Activated CD4-positive, alpha-beta T cell treated with anti-CD3 and anti-CD28 coated beads, Interleukin-2, amount 50 U/mL, for 16 hours (primary cell): ENCODE measurements around the gene MYO9B.
"Not testable (repeated sequence)": the region's sequence is repeated elsewhere in the genome, so short reads cannot be mapped to it uniquely, and the experiment has no call there.

Experiments used
- DNase-seq: peaks from one replicate; pipeline ENCODE4 v3.0.0-alpha.2; 2020

The MYO9B gene

DNA sequence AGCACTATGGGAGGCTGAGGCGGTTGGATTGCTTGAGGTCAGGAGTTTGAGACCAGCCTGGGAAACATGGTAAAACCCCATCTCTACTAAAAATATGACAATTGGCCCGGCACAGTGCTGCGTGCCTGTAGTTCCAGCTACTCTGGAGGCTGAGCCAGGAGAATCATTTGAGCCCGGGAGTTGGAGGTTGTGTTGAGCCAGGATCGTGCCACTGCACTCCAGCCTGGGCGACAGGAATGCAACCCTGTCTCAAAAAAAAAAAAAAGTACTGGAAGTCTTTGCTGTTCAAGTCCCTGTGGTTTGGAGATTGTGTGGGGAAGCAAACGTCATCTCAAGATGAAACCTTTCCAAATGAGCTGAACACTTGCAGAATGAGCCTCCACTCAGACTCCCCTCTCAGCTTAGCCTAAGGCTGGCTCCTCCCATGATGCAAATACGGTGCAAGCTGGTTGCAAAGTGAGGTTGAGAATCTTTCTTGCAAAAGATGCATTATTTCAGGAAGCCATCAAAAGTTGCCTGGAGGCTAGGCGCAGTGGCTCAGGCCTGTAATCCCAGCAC, 46.2 kb downstream of the MYO9B start:
- peak; percentile 34 for DNase-seq

DNA sequence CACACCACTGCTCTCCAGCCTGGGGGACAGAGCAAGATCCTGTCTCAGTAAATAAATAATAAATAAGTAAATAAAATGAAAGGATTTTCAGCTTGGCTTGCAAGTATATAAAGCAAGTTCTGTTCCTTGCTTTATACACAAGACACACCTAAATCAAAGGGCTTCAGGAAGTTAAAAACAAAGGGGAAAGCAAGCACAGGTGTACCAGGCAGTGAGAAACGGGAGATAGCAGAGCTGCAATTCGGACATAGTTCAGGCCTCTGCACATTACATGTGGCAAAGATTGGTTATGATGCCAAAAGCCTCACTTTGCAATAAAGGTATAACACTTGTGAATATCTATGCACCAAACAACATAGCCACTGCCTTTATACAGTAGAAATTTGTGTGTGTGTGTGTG, 47.5 kb downstream of the MYO9B start:
- no peak for DNase-seq

DNA sequence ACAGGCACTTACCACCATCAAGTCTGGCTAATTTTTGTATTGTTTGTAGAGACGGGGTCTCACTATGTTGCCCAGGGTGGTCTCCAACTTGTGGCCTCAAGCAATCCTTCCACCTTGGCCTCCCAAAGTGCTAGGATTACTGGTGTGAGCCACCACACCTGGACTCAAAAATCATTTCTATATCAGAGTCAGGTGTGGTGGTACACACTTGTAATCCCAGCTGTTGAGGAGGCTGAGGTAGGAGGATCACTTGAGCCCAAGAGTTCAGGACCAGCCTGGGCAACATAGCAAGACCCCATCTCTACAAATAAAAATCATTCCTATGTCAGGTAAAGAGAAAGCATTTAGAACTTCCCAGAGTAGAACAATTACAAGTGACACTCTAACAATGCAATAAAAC, 48.4 kb downstream of the MYO9B start:
- no peak for DNase-seq

DNA sequence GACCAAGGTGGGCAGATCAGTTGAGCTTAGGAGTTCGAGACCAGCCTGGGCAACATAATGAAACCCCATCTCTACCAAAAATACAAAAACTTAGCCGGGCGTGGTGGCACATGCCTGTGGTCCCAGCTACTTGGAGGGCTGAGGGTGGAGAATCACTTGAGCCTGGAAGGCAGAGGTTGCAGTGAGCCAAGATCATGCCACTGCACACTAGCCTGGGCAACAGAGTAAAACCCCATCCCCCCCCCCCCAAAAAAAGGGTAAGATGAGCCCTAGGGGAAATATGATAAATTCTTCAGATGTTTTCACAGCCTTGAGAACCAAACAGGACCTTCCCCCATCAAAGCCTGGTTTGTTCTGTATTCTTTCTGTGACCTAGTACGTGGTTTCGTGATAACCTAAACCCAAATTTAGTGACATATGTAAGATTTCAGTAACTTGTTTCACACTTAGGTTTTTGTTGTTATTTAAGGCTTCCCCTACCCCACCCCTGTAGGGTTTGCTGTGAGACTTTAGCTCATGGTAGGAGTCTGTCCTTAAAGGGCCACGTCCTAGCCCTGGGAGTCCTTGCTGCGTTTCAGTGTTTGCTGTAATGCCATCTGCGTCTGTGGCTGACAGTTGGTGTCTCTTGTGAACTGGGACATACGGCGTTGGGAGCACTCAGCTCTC, 49.6 kb downstream of the MYO9B start:
- peak; percentile 65 for DNase-seq

DNA sequence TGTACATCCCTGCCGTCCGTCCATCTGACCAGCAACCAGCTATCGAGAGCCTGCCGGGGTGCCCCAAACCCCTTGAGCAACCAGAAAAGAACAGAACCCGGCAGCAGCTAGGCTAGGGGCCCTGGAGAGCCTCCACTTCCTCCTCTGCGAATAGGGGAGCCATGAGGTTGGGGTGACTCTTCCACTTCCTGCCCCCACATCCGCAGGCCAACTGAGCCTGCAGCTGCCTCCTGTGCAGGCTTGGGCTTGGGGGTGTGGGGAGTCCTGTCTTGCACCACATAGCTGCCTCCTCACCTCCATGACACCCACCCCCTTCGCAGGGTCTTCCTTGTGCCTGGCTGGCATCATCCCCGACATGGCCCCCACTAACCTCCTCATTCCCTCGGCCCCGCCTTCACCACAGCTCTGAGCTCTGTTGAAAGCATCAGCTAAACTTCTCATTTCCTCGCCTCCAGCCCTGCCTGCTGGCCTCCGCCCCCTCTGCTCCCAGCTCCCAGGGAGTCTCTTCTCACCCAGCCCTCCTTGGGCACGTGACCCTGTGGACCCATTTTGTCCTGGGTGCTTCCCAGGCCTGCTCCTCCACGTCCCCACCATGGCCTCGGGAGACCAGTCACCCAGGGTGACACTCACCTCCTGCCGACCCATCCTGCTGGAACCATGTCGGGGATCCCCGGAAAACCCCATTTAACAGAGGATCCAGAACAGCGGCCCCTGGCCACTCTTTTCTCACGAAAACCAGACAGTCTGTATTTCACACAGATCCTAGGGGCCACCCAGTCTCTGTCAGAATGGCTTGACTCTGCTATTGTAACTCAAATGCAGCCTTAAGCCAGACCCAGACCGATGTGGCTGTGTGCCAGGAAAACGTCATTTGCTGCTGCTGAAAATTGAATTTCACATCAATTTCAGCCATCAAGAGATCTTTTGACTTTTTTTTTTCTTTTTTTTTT, 50.4 kb downstream of the MYO9B start:
- peak; percentile 80 for DNase-seq

DNA sequence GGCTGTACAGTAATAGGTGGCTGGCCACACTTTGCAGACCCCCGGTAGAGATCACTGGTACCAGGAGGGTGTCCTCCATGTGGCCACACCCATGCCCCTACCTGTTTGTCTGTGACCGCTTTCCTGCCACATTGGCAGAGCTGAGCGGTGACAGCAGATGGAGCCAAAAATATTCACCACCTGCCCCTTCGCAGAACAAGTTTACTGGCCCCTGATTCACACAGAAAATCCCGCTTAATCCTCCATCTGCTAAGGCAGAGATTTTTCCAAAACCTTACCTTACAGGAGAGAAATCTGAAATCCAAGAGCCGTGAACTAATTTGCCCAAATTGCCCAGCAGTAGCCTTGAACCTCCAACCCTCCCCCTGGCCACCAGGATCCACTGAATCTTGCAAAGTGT, 52.1 kb downstream of the MYO9B start:
- no peak for DNase-seq

DNA sequence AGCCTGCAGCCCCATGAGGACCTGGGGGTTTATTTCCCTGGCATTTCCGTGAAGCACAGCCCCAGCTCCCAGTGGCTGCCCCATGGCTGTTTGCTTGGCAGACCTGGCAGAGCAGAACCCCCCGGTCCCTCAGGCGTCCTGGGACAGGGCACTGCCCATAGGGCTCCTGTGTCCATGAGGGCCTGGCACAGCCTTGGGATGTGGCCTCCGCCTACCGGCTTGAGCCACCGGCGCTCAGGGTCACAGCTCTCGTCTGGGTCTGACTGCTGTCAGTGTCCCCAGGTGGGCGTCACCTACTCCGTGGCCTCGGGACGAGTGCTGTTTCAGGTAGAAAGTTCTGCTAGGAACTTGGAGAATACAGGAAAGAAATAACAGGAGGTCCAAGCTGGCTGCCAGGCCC, 52.8 kb downstream of the MYO9B start:
- no peak for DNase-seq

DNA sequence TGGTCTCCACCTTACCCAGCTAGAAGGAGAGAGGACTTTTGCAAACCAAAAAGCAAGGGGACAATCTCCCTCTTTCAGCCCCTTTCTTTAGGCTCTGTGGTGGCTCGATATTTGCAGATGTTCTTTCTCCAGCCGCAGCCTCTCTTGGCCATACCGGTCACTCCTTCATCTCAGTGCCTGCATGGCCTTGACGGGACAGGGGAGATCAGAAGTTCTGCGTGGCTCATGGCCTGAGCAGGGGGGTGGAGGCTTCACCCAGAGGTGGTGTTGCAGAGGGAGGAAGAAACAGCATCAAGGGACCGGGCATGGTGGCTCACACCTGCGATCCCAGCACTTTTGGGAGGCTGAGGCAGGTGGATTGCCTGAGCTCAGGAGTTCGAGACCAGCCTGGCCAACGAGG, 53.2 kb downstream of the MYO9B start:
- DNase-seq: no peak

DNA sequence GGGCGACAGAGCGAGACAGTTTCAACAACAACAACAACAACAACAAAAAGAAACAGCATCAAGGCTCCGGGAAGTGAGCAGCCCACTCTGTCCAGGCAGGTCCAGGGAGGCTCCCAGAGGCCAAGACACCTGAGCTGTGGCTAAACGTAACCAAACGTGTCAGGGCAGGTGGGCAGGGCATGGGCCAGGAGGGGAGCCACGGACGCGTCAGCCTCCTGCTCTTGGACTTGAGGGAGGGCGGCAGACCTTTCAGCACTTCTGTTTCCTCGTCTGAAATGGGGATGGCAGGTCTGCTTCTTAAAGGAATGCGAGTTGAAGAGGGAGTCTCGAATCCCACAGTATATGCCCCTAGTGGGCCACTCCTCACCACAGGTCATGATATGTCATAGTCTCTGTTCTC, 53.8 kb downstream of the MYO9B start:
- no peak for DNase-seq

DNA sequence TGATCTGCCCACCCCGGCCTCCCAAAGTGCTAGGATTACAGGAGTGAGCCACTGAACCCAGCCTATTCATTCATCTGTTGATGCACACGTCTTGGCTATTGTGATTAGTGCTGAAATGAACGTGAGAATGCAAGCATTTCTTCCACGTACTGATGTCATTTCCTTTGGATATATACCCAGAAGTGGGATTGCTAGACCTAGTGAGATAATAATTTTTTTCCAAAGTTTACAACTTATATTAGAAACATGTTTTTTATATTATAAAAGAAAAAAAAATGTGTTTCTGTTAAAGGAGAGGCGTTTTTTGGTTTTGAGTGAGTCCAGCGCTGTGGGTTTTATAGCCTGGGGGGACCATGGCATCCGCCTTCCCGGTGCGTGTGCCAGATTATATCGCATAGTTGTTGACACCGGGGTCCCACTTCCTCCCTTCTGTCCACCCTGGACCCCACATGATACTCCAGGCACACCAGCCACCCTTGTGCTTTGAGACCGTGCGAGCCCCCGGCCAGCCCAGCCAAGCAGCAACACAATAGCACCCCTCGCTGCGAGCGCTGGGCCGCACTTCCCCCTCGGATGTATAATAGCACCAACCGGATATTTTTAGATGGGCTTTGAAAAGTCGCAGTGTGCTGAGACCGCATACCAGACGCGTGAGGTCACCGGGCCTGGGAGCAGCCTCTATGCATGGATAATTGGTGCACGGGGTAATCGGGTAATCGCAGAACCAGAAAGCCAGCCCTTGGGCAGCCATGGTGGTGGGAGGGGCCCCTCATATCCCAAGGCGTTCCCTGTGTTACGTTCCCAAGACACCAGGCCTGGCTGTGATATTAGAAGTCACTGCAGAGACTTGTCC, 59.6 kb downstream of the MYO9B start:
- no peak for DNase-seq

DNA sequence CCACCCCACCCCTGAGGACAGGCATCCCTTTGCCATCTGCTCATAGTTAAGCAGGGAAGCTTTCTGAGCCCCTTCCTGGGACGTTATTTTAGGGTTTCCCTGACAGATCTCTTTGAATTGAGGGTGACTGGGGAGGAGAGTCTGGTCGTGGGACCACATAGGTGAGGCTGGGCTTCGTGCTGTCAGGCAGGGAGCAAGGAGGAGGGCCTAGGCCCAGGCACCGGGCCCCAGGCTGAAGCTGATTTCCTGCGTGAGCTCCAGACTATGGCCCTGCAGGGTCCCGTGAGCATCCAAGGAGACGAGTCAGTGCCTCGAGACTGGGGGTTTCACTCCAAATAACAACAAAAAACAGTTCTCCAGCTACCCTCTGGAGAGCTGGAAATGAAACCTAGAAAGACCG, 60.4 kb downstream of the MYO9B start:
- DNase-seq: no peak

DNA sequence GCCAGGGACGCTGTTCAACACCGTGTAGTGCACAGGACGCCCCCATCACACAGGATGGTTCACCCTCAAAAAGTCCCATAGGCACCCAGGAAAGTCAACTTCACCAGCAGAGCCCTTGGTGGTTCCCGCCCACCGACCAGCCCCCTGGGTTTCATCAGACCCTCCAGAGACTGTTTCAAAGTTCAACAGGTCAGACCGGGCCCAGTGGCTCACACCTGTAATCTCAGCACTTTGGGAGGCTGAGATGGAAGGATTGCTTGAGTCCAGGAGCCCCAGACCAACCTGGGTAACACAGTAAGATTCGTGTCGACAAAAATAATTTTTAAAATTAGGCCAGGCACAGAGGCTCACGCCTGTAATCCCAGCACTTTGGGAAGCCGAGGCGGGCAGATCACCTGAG, 61.0 kb downstream of the MYO9B start:
- DNase-seq: no peak

DNA sequence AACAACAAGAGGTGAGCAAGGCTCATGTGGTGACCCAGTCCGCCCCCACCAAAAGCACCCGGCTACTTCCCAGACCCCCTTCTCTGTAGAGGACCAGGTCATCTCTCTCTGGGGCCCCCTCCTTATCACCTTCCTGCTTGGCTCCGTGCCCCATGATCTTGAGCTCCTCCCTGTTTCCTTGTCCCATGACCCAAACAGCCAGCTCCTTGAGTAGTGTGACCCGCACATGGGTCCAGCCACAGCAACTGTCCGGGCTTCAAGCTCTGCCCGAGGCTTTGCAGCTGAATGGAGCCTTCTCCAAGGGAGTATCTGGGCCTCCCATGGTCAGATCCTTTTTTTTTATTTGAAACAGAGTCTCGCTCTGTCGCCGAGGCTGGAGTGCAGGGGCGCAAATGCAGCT, 61.8 kb downstream of the MYO9B start:
- DNase-seq: no peak

DNA sequence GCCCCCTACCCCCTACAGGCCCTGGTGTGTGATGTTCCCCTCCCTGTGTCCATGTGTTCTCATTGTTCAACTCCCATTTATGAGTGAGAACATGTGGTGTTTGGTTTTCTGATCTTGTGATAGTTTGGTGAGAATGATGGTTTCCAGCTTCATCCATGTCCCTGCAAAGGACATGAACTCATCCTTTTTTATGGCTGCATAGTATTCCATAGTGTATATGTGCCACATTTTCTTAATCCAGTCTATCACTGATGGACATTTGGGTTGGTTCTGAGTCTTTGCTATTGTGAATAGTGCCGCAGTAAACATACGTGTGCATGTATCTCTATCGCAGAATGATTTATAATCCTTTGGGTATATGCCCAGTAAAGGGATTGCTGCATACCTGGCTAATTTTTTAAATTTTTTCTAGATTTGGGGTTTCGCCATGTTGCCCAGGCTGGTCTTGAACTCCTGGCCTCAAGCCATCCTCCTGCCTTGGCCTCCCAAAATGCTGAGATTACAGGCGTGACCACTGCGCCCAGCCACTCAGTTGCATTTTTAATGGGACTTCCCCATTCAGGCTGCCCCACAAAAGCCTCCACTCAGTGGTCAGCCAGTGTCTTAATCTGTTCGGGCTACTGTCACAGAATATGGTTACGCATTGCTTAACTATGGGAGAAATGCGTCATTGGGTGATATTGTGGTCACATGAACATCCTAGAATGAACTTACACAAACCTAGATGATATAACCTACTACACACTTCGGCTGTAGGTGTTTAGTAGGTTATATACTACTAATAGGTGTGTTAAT, 62.7 kb downstream of the MYO9B start:
- peak; percentile 25 for DNase-seq

DNA sequence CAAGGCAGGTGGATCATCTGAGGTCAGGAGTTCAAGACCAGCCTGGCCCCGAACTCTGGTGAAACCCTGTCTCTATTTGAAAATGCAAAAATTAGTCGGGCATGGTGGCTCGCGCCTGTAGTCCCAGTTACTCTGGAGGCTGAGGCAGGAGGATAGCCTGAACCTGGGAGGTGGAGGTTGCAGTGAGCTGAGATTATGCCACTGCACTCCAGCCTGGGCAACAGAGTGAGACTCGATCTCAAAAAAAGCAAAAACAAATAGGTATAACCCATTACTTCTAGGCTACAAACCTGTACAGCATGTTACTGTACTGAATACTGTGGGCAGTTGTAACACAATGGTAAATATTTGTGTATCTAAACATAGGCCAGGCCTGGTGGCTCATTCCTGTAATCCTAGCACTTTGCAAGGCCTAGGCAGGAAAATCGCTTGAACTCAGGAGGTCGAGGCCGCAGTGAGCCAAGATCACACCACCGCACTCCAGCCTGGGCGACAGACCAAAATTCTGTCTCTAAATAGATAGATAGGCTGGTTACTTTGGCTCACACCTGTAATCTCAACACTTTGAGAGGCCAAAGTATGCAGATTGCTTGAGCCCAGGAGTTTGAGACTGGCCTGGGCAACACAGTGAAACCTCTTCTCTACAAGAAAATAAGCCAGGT, 63.5 kb downstream of the MYO9B start:
- DNase-seq: no peak

DNA sequence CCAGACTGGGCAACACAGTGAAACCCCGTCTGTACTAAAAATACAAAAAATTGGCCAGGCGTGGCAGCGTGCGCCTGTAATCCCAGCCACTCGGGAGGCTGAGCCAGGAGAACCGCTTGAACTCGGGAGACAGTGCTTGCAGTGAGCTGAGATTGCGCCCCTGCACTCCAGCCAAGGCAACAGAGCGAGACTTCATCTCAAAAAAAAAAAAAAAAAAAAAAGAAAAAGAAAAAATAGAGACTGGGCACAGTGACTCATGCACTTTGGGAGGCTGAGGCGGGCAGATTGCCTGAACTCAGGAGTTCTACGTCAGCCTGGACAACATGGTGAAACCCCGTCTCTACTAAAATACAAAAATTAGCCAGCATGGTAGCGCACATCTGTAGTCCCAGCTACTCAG, 69.2 kb downstream of the MYO9B start:
- not testable (repeated sequence) for DNase-seq

DNA sequence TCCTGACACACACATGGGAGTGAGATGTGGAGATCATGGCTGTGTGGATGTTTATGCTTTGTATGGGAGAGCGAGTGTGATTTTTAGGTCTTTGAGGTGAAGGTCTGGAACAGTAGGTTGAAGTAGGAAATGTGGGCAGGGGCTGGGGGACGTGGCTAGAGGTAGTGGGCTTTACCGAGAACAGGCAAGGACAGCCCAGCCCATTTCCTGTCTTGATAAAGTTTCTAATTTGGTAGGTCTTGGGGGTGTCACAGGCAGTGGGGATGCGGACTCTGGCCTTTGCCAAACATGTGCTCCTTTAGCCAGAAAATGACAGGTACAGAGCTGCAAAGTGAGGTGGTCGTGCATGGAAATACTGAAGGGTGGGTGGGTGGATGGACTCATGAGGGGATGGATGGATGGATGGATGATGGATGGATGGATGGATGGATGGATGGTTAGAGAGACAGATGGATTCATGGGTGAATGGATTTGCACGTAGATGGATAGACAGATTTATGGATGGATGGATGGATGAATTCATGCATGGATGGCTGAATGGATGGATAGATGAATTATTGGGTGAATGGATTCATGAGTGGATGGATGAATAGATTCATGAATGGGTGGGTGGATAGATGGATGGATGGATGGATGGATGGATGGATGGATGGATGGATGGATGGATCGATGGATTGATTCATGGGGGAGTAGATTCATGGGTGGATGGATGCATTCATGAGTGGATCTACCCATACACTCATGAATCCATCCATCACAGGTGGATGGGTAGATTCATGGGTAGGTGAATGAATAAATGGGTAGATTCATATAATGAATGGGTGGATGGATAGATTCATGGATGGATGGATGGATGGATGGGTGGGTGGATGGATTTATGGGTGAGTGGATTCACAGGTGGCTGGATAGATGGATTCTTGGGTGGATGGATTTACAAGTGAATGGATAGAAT, 70.2 kb downstream of the MYO9B start:
- no peak for DNase-seq

DNA sequence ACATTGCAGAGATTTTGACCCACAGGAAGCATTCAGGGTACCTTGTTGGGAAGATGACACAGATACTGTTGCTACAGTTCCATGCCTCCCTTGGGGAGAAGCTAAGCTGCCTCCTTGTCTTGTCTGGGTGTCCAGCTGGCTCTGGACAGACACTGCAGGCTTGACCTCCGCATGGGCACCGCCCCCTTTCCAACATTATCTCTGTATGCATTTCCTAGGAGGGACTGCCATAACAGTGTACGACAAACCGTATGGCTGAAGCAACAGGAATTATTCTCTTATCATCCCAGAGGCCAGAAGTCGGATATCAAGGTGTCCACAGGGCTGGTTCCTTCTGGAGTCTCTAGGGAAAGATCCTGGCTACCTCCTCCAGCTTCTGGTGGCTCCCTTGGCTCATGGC, 72.6 kb downstream of the MYO9B start:
- DNase-seq: no peak

DNA sequence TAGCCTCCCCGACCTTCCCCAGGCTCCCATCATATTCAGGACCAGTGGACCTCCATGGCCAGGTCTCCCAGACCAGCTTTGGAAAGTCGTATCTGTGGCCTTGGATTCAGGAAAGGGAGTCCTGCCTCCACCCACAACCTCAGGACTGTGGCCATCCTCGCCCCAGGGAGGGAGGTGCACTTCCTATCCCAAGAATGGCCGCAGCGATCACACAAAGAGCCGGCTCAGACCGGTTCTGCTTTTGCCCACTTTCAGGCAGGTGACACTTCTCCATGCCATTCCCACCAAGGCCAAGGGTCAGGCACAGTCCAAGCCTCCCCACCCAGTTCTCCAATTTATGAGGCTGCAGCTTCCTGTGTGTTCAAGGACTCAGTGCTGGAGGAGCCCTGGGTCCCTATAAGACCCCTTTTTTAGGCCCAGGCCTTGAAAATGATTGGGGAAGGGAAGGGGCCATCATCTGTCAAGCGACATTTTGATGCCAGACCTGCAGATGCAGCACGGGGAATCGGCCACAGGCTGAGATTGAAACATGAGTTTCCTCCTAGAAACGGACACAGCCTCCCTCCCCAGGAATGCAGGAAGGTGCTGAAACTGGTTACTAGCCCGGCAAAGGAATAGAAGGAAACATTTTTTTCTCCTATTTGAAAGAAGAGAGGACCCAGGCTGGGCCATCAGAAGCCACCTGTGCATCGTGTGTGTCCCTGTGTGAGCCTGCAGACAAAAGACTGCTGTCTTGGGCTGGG, 74.0 kb downstream of the MYO9B start:
- no peak for DNase-seq

DNA sequence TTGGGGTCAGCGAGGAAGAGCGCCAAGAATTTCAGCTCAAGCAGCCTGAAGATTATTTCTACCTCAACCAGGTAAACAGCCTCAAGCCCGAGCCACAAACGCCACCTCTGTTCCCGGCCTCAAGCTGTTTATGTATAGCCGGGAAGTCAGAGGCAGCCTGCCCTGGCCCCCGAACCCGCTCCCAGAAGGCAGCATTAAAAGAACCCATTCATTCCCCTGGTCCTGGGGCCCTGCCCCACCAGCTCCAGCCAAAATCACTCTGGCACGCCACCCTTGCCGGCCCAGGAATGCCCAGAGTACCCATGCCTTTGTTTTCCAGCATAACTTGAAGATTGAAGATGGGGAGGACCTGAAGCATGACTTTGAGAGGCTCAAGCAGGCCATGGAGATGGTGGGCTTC, 78.4 kb downstream of the MYO9B start:
- no peak for DNase-seq
